ENCODE data around the gene TXN2.

DNA sequence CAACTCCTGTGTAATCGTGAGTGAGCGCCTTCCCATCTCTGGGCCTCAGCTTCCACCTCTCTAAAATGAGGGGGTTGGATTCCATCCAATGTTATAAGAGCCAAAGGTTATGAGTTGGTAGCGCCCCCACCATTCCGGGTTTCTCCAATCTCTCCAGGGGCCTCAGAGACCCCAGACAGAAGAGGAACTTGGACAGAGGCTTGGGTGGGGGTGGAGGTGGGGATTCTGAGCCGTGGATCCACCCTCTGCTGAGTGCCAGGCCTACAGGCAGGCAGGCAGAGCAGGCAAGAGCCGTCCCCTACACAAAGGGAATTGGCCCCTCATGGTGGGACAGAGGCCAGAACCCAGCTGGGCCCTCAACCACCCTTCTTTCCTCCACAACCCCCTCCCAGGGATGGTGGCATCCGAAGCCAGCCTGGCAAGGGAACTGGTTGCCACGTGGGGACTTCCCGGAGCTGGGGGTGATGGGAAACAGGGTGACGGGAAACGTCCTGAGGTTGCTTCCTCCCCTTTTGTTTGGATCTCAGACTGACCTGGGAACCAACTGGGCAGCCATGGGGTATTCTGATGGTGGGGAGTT, 31.8 kb downstream of the TXN2 start:
- TF ChIP-seq, protein P1, sequence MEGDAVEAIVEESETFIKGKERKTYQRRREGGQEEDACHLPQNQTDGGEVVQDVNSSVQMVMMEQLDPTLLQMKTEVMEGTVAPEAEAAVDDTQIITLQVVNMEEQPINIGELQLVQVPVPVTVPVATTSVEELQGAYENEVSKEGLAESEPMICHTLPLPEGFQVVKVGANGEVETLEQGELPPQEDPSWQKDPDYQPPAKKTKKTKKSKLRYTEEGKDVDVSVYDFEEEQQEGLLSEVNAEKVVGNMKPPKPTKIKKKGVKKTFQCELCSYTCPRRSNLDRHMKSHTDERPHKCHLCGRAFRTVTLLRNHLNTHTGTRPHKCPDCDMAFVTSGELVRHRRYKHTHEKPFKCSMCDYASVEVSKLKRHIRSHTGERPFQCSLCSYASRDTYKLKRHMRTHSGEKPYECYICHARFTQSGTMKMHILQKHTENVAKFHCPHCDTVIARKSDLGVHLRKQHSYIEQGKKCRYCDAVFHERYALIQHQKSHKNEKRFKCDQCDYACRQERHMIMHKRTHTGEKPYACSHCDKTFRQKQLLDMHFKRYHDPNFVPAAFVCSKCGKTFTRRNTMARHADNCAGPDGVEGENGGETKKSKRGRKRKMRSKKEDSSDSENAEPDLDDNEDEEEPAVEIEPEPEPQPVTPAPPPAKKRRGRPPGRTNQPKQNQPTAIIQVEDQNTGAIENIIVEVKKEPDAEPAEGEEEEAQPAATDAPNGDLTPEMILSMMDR (conservative IDR thresholded peaks at IDR 0.05), result no peak
- no peak for TF ChIP-seq EZH2 (IDR thresholded peaks at IDR 0.05; ENCODE audit: low read depth)
